Testis (tissue), 2 donors: Measurements from ENCODE around the gene ZNF367.

Experiments
- POLR2A ChIP-seq: fragments of 450-650 bp; IDR thresholded peaks from one replicate; pipeline ENCODE4 v1.6.1; 2017; ENCODE audit warnings: antibody characterized with exemption, mild to moderate bottlenecking, moderate library complexity
- TF ChIP-seq, protein P1 (sequence below), 3 experiments: fragments of 450-650 bp in 2 of 3; fragments of 200-600 bp in 1 of 3; sonication (generic) in 1 of 3; IDR thresholded peaks; one replicate each; pipeline ENCODE4 v1.5.1; 2016 to 2019; ENCODE audit warnings: antibody characterized with exemption in 3 of 3, mild to moderate bottlenecking in 2 of 3, moderate library complexity in 1 of 3

DNA sequence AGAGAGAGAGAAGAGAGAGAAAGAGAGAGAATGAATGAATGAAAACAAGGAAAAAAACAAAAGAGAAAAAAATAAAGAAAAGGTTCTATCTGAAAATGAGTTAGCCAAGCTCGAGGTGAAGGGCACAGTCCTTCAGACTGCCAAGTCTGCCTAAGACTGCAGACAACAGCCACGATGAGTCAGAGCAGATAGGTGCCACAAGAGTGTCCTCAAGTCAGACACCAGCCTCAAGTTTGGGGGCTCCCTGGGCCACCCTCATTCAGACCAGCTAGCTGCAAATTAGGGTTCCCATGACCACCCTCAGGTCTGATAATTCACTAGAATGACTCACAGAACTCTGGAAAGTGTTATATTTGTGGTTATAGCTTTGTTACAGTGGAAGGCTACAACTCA lies 17.9 kb upstream of the ZNF367 start:
- TF ChIP-seq, protein P1, sequence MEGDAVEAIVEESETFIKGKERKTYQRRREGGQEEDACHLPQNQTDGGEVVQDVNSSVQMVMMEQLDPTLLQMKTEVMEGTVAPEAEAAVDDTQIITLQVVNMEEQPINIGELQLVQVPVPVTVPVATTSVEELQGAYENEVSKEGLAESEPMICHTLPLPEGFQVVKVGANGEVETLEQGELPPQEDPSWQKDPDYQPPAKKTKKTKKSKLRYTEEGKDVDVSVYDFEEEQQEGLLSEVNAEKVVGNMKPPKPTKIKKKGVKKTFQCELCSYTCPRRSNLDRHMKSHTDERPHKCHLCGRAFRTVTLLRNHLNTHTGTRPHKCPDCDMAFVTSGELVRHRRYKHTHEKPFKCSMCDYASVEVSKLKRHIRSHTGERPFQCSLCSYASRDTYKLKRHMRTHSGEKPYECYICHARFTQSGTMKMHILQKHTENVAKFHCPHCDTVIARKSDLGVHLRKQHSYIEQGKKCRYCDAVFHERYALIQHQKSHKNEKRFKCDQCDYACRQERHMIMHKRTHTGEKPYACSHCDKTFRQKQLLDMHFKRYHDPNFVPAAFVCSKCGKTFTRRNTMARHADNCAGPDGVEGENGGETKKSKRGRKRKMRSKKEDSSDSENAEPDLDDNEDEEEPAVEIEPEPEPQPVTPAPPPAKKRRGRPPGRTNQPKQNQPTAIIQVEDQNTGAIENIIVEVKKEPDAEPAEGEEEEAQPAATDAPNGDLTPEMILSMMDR (IDR thresholded peaks at IDR 0.05), result no peak
- TF ChIP-seq POLR2A, result no peak
